GM12873 (cell line): Measurements from ENCODE around the gene WDR88.
A peak's percentile ranks its signal among the peaks of the same experiment; 100 is the strongest.

Source experiments
- CTCF ChIP-seq: IDR thresholded peaks from 2 replicates; pipeline ENCODE4 v1.5.1; 2012; ENCODE audit warnings: low read depth, mild to moderate bottlenecking, moderate library complexity, low read length, control low read depth; ENCODE audit not compliant: insufficient read depth; ENCODE audit errors: missing control alignments

The WDR88 gene

GRCh38 chr19:33132425-33132824 lies 511 bp downstream of the WDR88 start:
- TF ChIP-seq CTCF, result peak; percentile 30

- TF ChIP-seq CTCF, result no peak
These were observed 1.6 kb downstream of the WDR88 start for GRCh38 chr19:33133438-33134031.

- no peak for TF ChIP-seq CTCF
These were observed 2.7 kb downstream of the WDR88 start for GRCh38 chr19:33134571-33135041.

- TF ChIP-seq CTCF, result no peak
These were observed 7.3 kb downstream of the WDR88 start for GRCh38 chr19:33139165-33139564.

- peak; percentile 96 for TF ChIP-seq CTCF
These were observed 12.0 kb downstream of the WDR88 start for GRCh38 chr19:33143897-33144405.

- no peak for TF ChIP-seq CTCF
These were observed 14.3 kb downstream of the WDR88 start for GRCh38 chr19:33146209-33146608.

- no peak for TF ChIP-seq CTCF
These were observed 15.6 kb downstream of the WDR88 start for GRCh38 chr19:33147538-33147937.
